Embryonic facial prominence (tissue), 1 donor: ENCODE data around the gene PDIA2.

Experiments used
- DNase-seq: peaks from one replicate; pipeline ENCODE4 v3.0.0-alpha.2; 2016; ENCODE audit errors: extremely low spot score

PDIA2 gene

GRCh38 chr16:280005-280460, 2.9 kb upstream of the PDIA2 start:
- DNase-seq = no peak

- DNase-seq = no peak
Observed at GRCh38 chr16:280552-280951, 2.4 kb upstream of the PDIA2 start, which contains the start of gene ARHGDIG. Gene ARHGDIG, plus strand, starts transcription at chr16:280591. Its CDS starts 90 bp downstream, at chr16:280681.

DNA sequence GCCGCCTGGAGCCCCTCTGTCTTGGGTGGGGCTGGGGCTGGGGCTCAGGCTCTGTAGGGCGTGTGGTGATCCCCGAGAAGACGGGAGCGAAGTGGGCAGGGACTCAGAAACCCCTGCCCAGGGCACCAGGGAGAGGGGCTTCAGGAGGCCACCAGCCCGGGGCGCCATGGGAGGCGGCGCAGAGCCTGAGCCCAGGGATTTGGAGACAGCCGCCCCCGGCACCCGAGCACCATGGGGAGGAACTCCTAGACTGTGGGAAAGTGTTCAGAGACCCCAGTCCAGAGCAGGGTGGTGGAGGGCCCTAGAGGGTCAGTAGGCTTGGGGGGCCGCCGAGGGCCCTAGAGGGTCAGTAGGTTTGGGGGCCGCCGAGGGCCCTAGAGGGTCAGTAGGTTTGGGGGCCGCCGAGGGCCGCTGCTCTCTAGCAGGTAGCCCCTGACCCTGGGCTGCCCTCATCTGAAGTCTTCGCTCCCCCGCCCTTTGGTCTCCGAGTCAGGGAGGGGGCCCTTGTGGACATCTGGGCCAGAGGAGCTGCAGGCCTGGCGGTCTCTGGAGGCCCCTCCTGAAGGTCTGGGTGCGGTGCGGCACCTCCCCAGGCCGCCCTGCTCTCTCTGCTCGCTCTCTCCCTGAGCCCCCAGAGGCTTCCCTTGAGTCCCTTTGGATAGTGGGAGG, 1.8 kb upstream of the PDIA2 start:
- no peak for DNase-seq

- DNase-seq = no peak
Observed at GRCh38 chr16:281660-282255, 1.2 kb upstream of the PDIA2 start.

DNA sequence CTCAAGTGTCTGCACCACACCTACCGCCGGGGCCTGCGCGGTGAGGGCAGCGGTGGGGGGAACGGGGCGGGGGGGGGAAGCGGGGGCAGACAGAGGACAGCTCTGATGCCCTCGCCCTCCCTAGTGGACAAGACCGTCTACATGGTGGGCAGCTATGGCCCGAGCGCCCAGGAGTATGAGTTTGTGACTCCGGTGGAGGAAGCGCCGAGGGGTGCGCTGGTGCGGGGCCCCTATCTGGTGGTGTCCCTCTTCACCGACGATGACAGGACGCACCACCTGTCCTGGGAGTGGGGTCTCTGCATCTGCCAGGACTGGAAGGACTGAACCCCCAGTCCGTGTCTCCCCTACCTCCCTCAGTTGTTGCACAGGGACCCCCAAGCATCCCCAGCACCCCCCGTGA, 473 bp upstream of the PDIA2 start:
- DNase-seq = no peak

GRCh38 chr16:284204-285120, 1.5 kb downstream of the PDIA2 start:
- no peak for DNase-seq

- DNase-seq = no peak
Observed at GRCh38 chr16:285146-286055, 2.4 kb downstream of the PDIA2 start.

- DNase-seq = no peak
Observed at GRCh38 chr16:286491-287297, 3.7 kb downstream of the PDIA2 start.

DNA sequence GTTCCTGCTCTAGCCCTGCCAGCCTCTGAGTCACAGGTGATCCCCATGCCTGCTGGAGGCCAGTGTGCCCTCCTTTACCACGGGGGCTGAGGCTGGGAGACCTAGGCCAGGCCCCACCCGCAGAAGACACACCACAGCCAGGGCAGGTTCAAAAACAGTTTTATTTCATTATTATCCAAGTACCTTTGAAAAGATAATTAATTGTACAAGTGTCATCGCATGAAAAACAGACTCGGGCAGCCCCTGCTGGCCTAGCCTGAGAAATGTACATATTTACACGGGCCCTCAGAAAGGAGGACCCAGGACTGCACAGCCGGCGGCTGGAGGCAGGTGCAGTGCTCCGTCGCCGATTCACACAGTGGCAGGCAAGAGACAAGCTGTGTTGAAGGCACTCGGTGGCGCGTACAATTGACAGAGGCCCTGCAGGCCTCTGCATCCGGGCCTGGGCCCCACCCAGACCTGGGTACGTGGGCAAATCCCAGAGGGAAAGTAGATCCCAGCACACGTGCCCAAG, 4.4 kb downstream of the PDIA2 start:
- DNase-seq = no peak

GRCh38 chr16:287981-288920, 5.3 kb downstream of the PDIA2 start:
- DNase-seq = no peak

DNA sequence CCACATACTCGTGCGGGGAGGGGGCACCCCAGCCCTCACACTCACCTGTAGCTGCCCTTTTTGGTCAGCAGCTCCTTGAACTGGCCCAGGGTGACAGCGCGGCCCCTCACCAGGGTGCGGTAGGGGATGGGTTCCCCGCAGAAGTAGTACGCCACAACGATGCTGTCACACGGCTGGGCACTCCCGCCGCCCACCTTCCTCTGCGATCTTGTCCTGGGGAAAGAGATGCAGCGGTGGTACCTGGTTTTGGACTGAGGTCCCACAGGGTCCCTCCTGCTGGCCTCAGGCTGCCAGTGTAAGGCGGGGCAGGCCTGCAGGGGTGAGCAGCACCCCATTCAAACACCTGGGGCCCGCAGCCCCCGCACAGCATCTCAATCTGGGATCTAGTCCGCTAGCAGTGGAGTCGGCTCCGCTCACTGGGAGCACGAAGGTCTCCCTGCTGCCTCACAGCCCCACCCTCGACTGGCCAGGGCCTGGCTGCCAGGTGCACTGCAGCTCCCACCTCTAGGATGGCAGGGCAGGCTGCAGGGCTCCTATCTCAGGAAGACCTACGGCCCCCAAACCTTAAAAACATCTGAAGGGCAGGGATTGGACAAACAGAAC, 6.5 kb downstream of the PDIA2 start:
- DNase-seq = no peak

- no peak for DNase-seq
Observed at GRCh38 chr16:290015-290680, 7.2 kb downstream of the PDIA2 start.

GRCh38 chr16:290681-291405, 7.9 kb downstream of the PDIA2 start:
- no peak for DNase-seq

DNA sequence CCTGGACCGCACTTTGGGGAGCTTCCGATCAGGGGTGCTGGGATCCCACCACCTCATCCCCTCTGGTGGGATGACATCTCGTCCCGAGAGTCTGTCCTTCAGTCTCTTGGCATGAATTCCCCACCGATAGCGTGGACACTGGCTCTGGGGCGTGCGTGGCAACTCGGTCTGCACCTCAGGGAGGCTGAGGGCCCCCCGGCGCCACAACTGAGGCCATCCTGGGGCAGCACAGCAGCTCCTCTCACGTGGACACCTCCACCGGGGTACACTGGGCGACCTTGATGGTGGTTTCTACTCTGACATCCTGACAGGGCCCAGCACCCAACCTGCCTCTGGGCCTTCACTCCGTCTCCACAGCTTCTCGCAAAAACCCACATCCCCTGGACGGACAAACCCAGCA, 8.6 kb downstream of the PDIA2 start:
- no peak for DNase-seq

DNA sequence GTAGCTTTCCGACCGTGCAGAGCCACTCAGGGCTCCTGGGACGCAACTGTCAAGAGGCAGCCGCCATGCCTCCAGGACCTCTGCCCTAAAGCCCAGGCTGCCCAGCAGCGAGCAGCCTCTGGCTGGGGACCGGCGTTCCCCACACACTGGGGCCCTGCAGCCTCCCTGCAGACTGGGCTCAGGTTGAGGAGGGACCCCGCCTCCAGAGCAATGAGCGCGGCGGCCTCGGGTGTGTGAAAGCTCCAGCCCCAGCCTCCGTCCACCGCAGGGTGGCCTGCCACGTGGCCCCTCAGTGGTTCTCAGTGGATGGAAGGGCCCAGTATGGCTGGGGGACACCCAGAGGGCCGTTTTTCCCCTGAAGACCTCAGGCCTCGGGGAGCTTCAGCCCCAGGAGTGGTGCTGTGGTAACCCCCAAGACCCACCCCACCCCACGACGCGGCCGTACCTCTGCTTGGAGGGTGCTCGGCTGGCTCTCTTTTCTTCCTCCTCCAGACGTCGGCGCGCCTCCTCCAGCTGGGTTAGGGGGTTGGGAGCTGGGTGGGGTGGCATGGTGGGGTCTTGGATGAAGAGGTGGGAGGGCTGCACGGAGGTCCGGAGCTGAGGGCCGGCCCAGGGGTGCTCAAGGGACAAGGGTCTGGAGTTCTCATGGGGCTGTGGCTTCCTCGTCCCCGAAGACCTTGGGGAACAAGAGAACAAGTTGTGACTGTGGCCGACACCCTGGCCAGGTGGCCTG, 10.2 kb downstream of the PDIA2 start:
- no peak for DNase-seq

DNA sequence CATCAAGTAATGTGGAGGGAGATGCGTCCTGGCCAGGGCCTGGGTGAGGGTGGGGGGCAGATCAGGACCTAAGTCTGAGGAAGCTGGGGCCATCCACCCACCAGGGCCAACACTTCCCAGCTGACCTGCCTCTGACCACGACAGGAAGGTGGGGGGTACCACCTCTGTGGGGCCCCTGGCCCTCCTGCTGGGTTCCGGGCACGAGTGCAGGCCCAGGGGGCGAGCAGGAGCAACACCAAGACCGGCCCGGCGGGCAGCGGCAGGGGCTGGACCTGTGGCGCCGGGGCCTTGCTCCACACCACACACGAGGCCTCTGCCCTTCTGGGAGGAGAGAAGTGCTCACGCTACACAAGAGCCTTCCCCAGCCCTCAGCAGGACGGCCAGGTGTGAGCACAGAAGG, 13.3 kb downstream of the PDIA2 start:
- DNase-seq = no peak
